PFSK-1 (cell line): ENCODE measurements around the gene TEPSIN.

Experiments used
- FOXP2 ChIP-seq: optimal IDR thresholded peaks from 2 replicates; pipeline ENCODE3; 2011; ENCODE audit warnings: borderline replicate concordance, control low read depth, inconsistent platforms; ENCODE audit not compliant: insufficient read depth; ENCODE audit errors: extremely low read length, extremely low read depth
- POLR2AphosphoS5 ChIP-seq: IDR thresholded peaks from 2 replicates; pipeline ENCODE4 v1.6.1; 2012; ENCODE audit warnings: low read depth, mild to moderate bottlenecking, control low read depth, low read length, moderate library complexity
- REST ChIP-seq, 2 experiments: IDR thresholded peaks; 2 replicates each; pipeline versions ENCODE4 v1.6.1 to v1.8.0; 2011 to 2012; ENCODE audit warnings: low read depth in 2 of 2, low read length in 2 of 2, control low read depth in 1 of 2, inconsistent platforms in 1 of 2, mild to moderate bottlenecking in 1 of 2, moderate library complexity in 1 of 2; ENCODE audit not compliant: insufficient read depth in 1 of 2
- SIN3A ChIP-seq: IDR thresholded peaks from 2 replicates; pipeline ENCODE4 v1.6.1; 2012; ENCODE audit warnings: mild to moderate bottlenecking, low read length, moderate library complexity, borderline replicate concordance; ENCODE audit not compliant: insufficient read depth
- TAF1 ChIP-seq: IDR thresholded peaks from 2 replicates; pipeline ENCODE4 v1.6.1; 2012; ENCODE audit warnings: low read length, control low read depth, borderline replicate concordance; ENCODE audit not compliant: insufficient read depth

TEPSIN gene

GRCh38 chr17:81241203-81241602 is 2.3 kb upstream of the TEPSIN start:
- TF ChIP-seq FOXP2 = no peak
- no peak for TF ChIP-seq REST (IDR thresholded peaks at IDR 0.05; ENCODE audit: insufficient read depth in 1 of 2, low read depth in 2 of 2, low read length in 2 of 2)
- no peak for TF ChIP-seq SIN3A
- no peak for TF ChIP-seq POLR2AphosphoS5
- no peak for TF ChIP-seq TAF1

- TF ChIP-seq SIN3A (no peak), FOXP2 (no peak), TAF1 (no peak), REST (IDR thresholded peaks at IDR 0.05; ENCODE audit: insufficient read depth in 1 of 2, low read depth in 2 of 2, low read length in 2 of 2) (no peak)
Measured at GRCh38 chr17:81240761-81241160, 1.9 kb upstream of the TEPSIN start.

GRCh38 chr17:81239714-81240555 is 1.1 kb upstream of the TEPSIN start:
- TF ChIP-seq FOXP2 (no peak), REST (IDR thresholded peaks at IDR 0.05; ENCODE audit: insufficient read depth in 1 of 2, low read depth in 2 of 2, low read length in 2 of 2) (no peak), TAF1 (no peak), POLR2AphosphoS5 (no peak), SIN3A (no peak)

GRCh38 chr17:81238490-81238814 is 403 bp downstream of the TEPSIN start:
- no peak for TF ChIP-seq FOXP2
- TF ChIP-seq SIN3A = no peak
- no peak for TF ChIP-seq REST (IDR thresholded peaks at IDR 0.05; ENCODE audit: insufficient read depth in 1 of 2, low read depth in 2 of 2, low read length in 2 of 2)
- TF ChIP-seq POLR2AphosphoS5 = no peak
- TF ChIP-seq TAF1 = no peak
